Measurements from ENCODE around the gene IDH2. TPM values are rescaled to one million over a fixed set of nuclear protein-coding genes. Genes with fewer than 3 reads are reported as not detected.

Gene IDH2
- total and polyA plus RNA-seq, 2 donors (not counting 3 experiments of a cell fraction or from before 2014, with no cell fraction given) = 123 to 127 TPM

DNA sequence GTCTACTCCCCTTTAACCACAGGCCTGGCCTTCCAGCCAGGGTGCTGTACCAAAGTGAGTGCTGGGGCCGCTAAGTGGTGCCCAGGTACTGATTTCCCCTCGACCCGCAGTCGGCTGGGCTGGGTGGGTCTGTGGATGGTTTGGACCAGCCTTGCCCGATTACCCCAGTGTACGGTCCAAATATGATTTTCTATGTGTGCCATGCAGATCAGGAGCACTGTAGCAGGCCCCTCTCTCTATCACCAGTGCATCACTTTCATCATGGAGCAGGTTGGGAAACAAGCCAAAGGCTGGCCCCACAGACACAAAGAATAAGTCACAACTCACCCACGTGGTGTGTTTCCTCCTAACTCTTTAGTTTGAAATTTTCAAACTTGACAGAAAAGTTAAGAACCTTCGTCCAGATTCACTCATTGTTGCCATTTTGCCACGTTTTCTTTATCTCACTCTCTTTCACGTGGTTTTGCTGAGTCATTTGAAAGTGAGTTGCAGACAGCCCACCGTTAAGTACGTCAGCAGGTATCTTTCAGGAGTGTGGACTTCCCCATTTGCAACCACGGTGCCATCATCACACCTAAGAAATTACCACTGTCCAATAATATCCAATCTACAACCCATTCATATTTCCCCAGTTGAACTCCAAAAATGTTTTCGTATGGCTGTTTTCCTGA lies 64.2 kb downstream of the IDH2 start:
- Histone ChIP-seq H2AFZ (ENCODE audit: low read depth, low read length) (no peak overlapping the region), H3K36me3 (ENCODE audit: control insufficient read depth in 2 of 2, extremely low read depth in 1 of 2, insufficient read depth in 2 of 2, low read length in 2 of 2) (no peaks in the 10 kb centered on the region), H3K79me2 (ENCODE audit: control insufficient read depth, insufficient read depth, low read length) (peaks cover 20% of the 10 kb centered on the region), H3K9me3 (replicated peaks; ENCODE audit: control insufficient read depth, insufficient read depth, low read length) (no peaks in the 10 kb centered on the region), H3K4me1 (ENCODE audit: control insufficient read depth, extremely low read depth, insufficient read depth, low read length) (peaks cover 48% of the 10 kb centered on the region), H3K4me3 (replicated peaks in 1 of 3; ENCODE audit: insufficient read depth in 1 of 3, low read depth in 1 of 3, low read length in 3 of 3) (no peak overlapping the region), H3K27ac (ENCODE audit: insufficient read depth, low read depth, low read length) (peak overlapping the region; percentile 72), H3K9ac (replicated peaks; ENCODE audit: extremely low read depth, insufficient read depth, low read length) (peak overlapping the region; percentile 10), H3K27me3 (ENCODE audit: control insufficient read depth in 2 of 2, insufficient read depth in 2 of 2, low read length in 2 of 2) (no peaks in the 10 kb centered on the region), H3K4me2 (ENCODE audit: insufficient read depth, low read length) (no peak overlapping the region), H3K9me1 (replicated peaks; ENCODE audit: control insufficient read depth, extremely low read depth, insufficient read depth, low read length) (no peaks in the 10 kb centered on the region), H4K20me1 (replicated peaks; ENCODE audit: control insufficient read depth, extremely low read depth, insufficient read depth, low read length) (no peaks in the 10 kb centered on the region)
- dilution Hi-C loops (cut with MboI; ENCODE audit: extremely low pct_ligation_motif_present, low sequenced_read_pairs) = no loop called here
- no peak for TF ChIP-seq GATA2 (IDR thresholded peaks at IDR 0.05; ENCODE audit: insufficient read depth, insufficient read length, low read depth, low read length)
- no peak for TF ChIP-seq FOS (IDR thresholded peaks at IDR 0.05; ENCODE audit: borderline replicate concordance, insufficient read depth, low read length)
- TF ChIP-seq POLR2A (IDR thresholded peaks at IDR 0.05; ENCODE audit: low read depth, low read length) = no peak
- TF ChIP-seq, protein P1, sequence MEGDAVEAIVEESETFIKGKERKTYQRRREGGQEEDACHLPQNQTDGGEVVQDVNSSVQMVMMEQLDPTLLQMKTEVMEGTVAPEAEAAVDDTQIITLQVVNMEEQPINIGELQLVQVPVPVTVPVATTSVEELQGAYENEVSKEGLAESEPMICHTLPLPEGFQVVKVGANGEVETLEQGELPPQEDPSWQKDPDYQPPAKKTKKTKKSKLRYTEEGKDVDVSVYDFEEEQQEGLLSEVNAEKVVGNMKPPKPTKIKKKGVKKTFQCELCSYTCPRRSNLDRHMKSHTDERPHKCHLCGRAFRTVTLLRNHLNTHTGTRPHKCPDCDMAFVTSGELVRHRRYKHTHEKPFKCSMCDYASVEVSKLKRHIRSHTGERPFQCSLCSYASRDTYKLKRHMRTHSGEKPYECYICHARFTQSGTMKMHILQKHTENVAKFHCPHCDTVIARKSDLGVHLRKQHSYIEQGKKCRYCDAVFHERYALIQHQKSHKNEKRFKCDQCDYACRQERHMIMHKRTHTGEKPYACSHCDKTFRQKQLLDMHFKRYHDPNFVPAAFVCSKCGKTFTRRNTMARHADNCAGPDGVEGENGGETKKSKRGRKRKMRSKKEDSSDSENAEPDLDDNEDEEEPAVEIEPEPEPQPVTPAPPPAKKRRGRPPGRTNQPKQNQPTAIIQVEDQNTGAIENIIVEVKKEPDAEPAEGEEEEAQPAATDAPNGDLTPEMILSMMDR (IDR thresholded peaks at IDR 0.05; ENCODE audit: extremely low read depth in 1 of 2, insufficient read depth in 1 of 2, low read depth in 1 of 2, low read length in 2 of 2) = no peak
- no peak for TF ChIP-seq POLR2AphosphoS5 (IDR thresholded peaks at IDR 0.05; ENCODE audit: insufficient read depth, low read depth, low read length)
- TF ChIP-seq, protein P2, sequence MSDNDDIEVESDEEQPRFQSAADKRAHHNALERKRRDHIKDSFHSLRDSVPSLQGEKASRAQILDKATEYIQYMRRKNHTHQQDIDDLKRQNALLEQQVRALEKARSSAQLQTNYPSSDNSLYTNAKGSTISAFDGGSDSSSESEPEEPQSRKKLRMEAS (IDR thresholded peaks at IDR 0.05; ENCODE audit: insufficient read depth, insufficient read length) = peak; percentile 27
- ChIA-PET POLR2A (no interaction called here), CTCF (interaction anchor here (1.1 to 1.2 kb wide), 2 partner anchors 10 to 34 kb away, joined by 3 read pairs; no protein-coding TSS in a partner anchor)
- peak; percentile 15 for FAIRE-seq
- no TSS peak for BruUV-seq (replicated peaks)
- intact Hi-C loops (cut with micrococcal nuclease) = no loop called here
- DNase-seq (ENCODE audit: low read depth, low spot score) = peak; percentile 26

All from endothelial cell of umbilical vein (primary cell).